IPS DF 6.9 (cell line): Measurements from ENCODE around the gene ATXN2.

Experiments
- DNase-seq: peaks from one replicate; pipeline ENCODE4 v3.0.0-alpha.2; 2013; ENCODE audit warnings: low read depth, low spot score
- H3K27ac ChIP-seq: one replicate; pipeline ENCODE4 v1.5.1; 2013; ENCODE audit warnings: low read length, control low read depth
- H3K27me3 ChIP-seq: 2 replicates; pipeline ENCODE4 v1.6.1; 2013; ENCODE audit warnings: mild to moderate bottlenecking, low read length; ENCODE audit not compliant: control insufficient read depth, insufficient read depth
- H3K36me3 ChIP-seq: 2 replicates; pipeline ENCODE4 v1.6.1; 2013; ENCODE audit warnings: low read length; ENCODE audit not compliant: control insufficient read depth, insufficient read depth
- H3K4me1 ChIP-seq: 2 replicates; pipeline ENCODE4 v1.6.1; 2013; ENCODE audit warnings: low read length; ENCODE audit not compliant: control insufficient read depth, insufficient read depth
- H3K4me3 ChIP-seq: 2 replicates; pipeline ENCODE4 v1.5.1; 2013; ENCODE audit warnings: mild to moderate bottlenecking, low read length
- H3K9me3 ChIP-seq: 2 replicates; pipeline ENCODE4 v1.6.1; 2013; ENCODE audit warnings: low read length, inconsistent platforms; ENCODE audit not compliant: control insufficient read depth, insufficient read depth
- WGBS: extraction: QIAGEN DNeasy Blood & Tissue Kit; methylation state at CpG from one replicate; pipeline ENCODE4 v1.1.7; 2013; ENCODE audit warnings: mixed read lengths, missing lambda C conversion rate; ENCODE audit not compliant: insufficient read length, insufficient coverage; 5-methylcytosine and 5-hydroxymethylcytosine counted together

Gene ATXN2

GRCh38 chr12:111411185-111411764, 187.8 kb downstream of the ATXN2 start:
- WGBS, result no CpG with 5 or more reads among the region's 8 CpGs
- peaks cover 24% of the 10 kb centered on the region for H3K4me1 ChIP-seq
- H3K27me3 ChIP-seq, result no peaks in the 10 kb centered on the region
- H3K36me3 ChIP-seq, result no peaks in the 10 kb centered on the region
- H3K27ac ChIP-seq, result no peak overlapping the region
- DNase-seq, result no peak
- H3K9me3 ChIP-seq, result no peaks in the 10 kb centered on the region
- H3K4me3 ChIP-seq, result no peak overlapping the region

- H3K4me3 ChIP-seq, result no peak overlapping the region
- no peaks in the 10 kb centered on the region for H3K27me3 ChIP-seq
- no peak for DNase-seq
- no peaks in the 10 kb centered on the region for H3K9me3 ChIP-seq
- no peak overlapping the region for H3K27ac ChIP-seq
- WGBS, result no CpG with 5 or more reads among the region's 12 CpGs
- H3K4me1 ChIP-seq, result peaks cover 24% of the 10 kb centered on the region
- H3K36me3 ChIP-seq, result no peaks in the 10 kb centered on the region
Observed at GRCh38 chr12:111410431-111411184, 188.5 kb downstream of the ATXN2 start.

DNA sequence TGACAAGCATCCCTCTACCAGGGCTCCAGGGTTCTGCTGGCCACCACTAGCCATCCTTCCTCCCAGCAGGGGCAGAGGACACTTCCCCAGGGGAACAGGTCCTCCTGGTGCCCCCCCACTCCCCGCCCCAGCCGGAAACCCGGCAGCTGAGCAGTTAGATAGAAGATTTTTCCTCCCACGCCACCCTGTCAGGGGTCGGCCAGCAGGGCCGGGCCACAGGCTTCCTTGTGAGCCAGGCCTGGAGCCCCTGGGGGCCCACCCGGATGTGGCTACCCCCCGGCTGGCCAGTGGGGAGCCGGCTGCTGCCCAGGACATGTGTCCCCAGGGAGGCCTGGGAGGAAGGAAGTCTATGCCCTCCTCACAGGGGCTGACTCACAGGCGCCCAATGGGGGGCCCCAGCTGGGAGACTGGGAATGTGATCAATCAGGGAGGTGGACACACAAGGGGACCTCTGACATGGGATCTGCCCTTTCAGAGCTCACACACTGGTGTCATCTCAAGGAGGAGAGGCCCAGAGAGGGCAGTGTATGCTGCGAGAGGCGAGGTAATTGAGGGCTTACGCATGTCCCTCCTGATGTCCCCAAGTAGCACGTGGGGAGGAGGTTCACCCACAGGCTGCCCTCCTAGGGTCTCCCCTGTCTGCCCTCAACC, 189.2 kb downstream of the ATXN2 start:
- no peak for DNase-seq
- peaks cover 24% of the 10 kb centered on the region for H3K4me1 ChIP-seq
- H3K27ac ChIP-seq, result no peak overlapping the region
- WGBS, result no CpG with 5 or more reads among the region's 14 CpGs
- H3K4me3 ChIP-seq, result no peak overlapping the region
- H3K9me3 ChIP-seq, result no peaks in the 10 kb centered on the region
- H3K27me3 ChIP-seq, result no peaks in the 10 kb centered on the region
- no peaks in the 10 kb centered on the region for H3K36me3 ChIP-seq

DNA sequence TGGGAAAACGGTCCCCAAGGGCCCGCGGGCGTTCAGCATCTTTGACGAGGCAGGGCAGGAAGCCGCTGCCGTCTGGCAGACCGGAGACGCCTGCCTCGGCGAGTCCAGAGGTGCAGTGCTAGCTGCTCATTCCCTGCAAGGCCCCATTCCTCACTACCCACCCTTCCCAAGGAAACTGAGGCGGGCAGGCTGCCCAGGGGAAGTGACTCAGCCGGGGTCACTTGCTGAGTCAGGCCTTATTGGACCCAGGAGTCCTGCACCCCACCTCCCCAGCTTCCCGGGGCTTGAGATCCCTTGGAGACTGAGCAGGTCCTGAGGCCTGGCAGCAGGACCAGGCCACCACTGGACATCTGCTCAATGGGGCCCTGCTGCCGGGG, 189.7 kb downstream of the ATXN2 start:
- Histone ChIP-seq H3K27me3 (no peaks in the 10 kb centered on the region), H3K4me3 (no peak overlapping the region), H3K4me1 (peaks cover 24% of the 10 kb centered on the region), H3K27ac (no peak overlapping the region), H3K36me3 (no peaks in the 10 kb centered on the region), H3K9me3 (no peaks in the 10 kb centered on the region)
- DNase-seq, result no peak
- WGBS, result no CpG with 5 or more reads among the region's 15 CpGs

DNA sequence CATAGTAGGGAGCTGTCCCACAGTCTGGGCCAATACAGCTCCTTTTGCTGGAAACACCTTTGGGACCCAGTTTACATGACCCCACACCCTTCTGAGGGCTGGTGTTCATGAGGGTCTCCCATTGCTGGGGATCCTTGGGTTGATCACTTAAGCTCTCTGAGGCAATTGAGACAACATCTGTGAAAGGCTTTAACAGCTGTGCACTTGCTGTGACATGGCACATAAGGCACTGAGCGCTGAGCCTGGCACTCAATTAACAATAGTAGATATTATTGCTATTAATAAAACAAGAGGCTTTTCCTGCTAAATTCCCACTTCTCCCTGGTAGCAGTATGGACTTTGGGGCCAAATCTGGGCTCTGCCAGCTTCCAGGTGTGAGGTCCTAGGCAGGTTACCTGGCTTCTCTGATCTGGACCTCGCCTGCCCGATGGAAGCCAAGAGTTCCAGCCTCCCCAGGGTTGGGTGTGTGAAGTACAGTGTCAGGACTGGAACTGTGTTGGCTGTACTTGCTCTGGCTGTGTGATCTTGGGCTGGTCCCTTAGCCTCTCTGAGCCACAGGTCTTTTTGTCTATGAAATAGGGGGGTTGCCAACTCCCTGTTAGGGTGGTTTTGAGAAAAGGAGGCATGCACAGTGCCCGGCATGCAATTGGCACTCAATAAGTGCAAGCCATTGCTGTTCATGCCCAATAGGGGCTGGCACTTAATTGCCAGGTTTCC, 190.3 kb downstream of the ATXN2 start:
- Histone ChIP-seq H3K27ac (no peak overlapping the region), H3K4me3 (no peak overlapping the region), H3K4me1 (peaks cover 25% of the 10 kb centered on the region), H3K36me3 (no peaks in the 10 kb centered on the region), H3K27me3 (no peaks in the 10 kb centered on the region), H3K9me3 (no peaks in the 10 kb centered on the region)
- WGBS, result no CpG with 5 or more reads among the region's 4 CpGs
- DNase-seq, result no peak

DNA sequence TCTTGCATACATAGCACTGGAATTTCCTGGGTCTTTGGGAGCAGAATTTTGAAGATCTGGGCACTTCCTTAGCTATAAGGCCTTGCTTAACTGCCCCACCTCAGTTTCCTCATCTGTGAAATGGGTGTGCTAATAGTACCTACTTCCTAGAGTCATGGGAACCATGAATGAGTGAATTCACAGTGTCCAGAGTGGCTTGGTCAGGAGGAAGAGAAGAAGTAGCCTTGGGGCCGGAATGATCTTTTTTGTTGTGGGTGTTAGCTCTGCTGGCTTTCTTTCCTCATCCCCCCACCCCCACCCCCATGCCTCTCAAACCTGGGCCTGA, 191.0 kb downstream of the ATXN2 start:
- Histone ChIP-seq H3K4me1 (peaks cover 22% of the 10 kb centered on the region), H3K27ac (no peak overlapping the region), H3K9me3 (no peaks in the 10 kb centered on the region), H3K27me3 (no peaks in the 10 kb centered on the region), H3K36me3 (no peaks in the 10 kb centered on the region), H3K4me3 (no peak overlapping the region)
- DNase-seq, result no peak
- WGBS, result no CpG with 5 or more reads among the region's 1 CpG

DNA sequence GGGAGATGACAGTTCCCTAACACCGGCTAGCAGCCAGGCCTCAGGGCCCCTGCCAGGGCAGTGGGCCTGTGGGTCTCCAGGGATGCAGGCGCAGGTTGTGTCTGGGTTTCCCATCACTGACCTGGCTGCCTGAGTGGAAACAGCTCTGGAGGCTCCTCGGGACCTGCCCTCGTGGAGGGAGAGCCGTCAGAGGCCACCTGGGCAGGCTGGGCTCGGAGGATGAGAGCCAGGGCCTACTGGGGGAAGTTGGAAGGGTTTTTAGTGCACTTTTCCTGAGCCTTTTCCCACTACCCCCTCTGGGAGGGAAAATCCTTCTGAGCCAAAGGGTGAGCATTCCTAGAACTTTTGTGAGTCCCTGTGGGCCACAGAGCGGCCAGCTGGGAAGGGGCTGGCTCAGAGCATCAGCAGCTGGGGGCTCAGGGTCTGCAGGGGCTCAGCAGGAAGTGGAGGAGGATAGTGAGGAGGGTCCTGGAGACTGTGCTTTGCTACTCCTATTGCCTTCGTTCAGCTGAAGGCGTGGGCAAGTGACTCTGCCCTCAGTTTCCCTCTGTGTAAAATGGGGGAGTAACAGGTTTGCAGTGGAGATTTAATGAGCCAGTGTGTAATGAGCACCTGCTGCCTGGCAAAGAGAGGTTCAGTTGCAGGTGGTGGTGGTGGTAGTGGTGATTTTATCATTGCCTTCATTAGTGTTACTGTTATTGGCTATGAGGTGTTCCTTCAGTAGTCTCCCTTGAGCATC, 191.6 kb downstream of the ATXN2 start:
- Histone ChIP-seq H3K4me1 (peaks cover 22% of the 10 kb centered on the region), H3K36me3 (no peaks in the 10 kb centered on the region), H3K27ac (no peak overlapping the region), H3K27me3 (no peaks in the 10 kb centered on the region), H3K4me3 (peak overlapping the region; percentile 58; the same call in 1 of the 2 replicates), H3K9me3 (no peaks in the 10 kb centered on the region)
- whole genome bisulfite sequencing, result no CpG with 5 or more reads among the region's 9 CpGs
- no peak for DNase-seq

DNA sequence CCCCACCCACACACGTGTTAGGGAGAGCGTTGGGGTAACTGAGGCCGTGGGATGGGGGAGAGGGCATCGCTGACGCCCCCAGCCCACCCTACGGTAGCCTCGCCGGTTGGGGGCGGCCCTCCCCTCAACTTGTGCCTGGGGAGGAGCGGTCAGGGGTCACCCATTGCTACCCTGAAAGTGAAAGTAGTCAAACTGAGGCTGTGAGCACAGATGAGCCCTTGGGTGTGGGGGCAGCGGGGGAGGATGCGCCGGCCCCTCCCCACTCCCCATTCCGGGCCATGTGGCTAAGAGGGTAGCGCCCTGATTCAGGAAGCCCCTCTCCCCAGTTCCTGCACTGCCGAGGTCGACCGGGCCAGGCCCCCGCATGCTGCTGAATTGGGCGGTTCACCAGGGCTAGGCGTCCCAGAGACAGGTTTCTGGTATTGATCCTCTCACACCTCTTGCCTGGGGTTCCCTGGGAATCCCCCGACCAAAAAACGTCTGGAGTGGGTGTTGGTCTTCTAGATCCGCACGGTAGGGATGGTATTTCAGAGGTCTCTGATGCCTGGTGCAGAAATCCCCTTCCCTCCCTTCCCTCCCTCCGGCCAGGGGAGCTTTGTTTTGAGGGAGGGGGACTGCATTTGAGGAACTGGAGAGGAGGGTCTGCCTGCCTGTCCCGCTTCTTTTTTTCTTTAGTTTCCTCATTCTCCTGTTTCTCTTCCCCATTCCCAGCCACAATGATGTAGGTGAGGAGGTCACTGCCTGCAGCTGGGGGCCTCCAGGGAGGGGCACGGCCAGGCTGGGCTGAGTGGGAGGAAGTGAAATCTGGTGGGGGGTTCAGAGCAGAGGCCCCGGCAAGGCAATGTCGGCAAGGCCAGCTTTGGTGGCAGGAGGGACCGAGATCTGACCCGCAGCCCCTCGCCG, 192.4 kb downstream of the ATXN2 start:
- no peak for DNase-seq
- Histone ChIP-seq H3K27ac (no peak overlapping the region), H3K4me3 (peak overlapping the region; percentile 58), H3K4me1 (peaks cover 17% of the 10 kb centered on the region), H3K36me3 (no peaks in the 10 kb centered on the region), H3K9me3 (no peaks in the 10 kb centered on the region), H3K27me3 (no peaks in the 10 kb centered on the region)
- no CpG with 5 or more reads among the region's 34 CpGs for WGBS

DNA sequence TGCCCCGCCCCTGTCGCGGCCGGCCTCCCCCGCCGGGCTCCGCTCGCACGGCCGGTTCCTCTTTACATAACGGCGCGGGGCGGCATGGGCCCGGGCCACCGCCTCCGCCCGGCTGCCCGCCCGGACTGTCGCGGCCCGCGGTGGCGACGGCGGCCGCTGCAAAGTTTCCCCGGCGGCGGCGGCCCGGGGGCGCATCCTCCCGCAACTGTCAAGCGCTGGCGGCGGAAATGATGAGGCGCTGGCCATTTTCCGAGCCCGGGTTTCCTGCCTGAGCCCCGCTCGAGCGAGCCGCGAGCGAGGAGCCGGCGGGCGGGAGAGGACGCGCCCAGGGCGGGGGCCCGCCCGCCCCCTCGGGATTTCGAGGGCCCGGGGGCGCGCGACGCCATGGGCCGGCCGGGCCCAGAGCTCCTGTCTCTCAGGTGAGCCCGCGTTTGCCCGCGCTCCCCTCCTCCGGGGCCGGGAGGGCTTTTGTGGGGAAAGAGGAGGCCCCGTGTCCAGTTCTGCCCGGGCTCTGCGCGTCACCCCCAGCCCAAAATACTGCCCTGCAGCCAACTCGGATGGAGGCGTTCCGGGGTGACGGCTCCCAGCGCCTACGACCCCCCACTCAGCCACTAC, 193.1 kb downstream of the ATXN2 start, which contains the start of gene SH2B3:
Gene SH2B3 (plus strand): TSS at position 65 of the 615 bp plus-strand sequence. CDS start 12,223 bp downstream, outside the sequence.
- WGBS, result no CpG with 5 or more reads among the region's 80 CpGs
- peaks cover 15% of the 10 kb centered on the region for H3K4me1 ChIP-seq

More for the DNA sequence above, 193.1 kb downstream of the ATXN2 start, which contains the start of gene SH2B3:
- Histone ChIP-seq H3K36me3 (no peaks in the 10 kb centered on the region), H3K27me3 (no peaks in the 10 kb centered on the region), H3K4me3 (peak within 1 kb of the TSS; percentile 58), H3K9me3 (no peaks in the 10 kb centered on the region), H3K27ac (no peak within 1 kb of the TSS)
- no peak for DNase-seq
